ENCODE data around the gene POU2F2. TPM values are rescaled to one million over a fixed set of nuclear protein-coding genes. Genes with fewer than 3 reads are reported as not detected.

The POU2F2 gene
- polyA plus RNA-seq, 1 experiment, result 1.9 TPM

- Histone ChIP-seq H3K4me3 (ENCODE audit: low read depth, low read length) (peak overlapping the region; percentile 88; the same call in 1 of the 2 replicates), H3K27me3 (ENCODE audit: control insufficient read depth, insufficient read depth, low read length) (no peaks in the 10 kb centered on the region), H3K27ac (ENCODE audit: low read depth, low read length) (no peak overlapping the region), H3K9me3 (ENCODE audit: control insufficient read depth, insufficient read depth, low read length) (no peaks in the 10 kb centered on the region; the same call in 1 of the 2 replicates)
- TF ChIP-seq, protein P1, sequence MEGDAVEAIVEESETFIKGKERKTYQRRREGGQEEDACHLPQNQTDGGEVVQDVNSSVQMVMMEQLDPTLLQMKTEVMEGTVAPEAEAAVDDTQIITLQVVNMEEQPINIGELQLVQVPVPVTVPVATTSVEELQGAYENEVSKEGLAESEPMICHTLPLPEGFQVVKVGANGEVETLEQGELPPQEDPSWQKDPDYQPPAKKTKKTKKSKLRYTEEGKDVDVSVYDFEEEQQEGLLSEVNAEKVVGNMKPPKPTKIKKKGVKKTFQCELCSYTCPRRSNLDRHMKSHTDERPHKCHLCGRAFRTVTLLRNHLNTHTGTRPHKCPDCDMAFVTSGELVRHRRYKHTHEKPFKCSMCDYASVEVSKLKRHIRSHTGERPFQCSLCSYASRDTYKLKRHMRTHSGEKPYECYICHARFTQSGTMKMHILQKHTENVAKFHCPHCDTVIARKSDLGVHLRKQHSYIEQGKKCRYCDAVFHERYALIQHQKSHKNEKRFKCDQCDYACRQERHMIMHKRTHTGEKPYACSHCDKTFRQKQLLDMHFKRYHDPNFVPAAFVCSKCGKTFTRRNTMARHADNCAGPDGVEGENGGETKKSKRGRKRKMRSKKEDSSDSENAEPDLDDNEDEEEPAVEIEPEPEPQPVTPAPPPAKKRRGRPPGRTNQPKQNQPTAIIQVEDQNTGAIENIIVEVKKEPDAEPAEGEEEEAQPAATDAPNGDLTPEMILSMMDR (IDR thresholded peaks at IDR 0.05; ENCODE audit: low read depth, low read length), result no peak
- POLR2A ChIA-PET, result no interaction called here
- DNase-seq (ENCODE audit: low read depth, low spot score), result no peak
- CTCF ChIA-PET, result interaction anchor here (0.8 kb wide), 1 partner anchor 14 kb away, joined by 3 read pairs; no protein-coding TSS in a partner anchor
Observed at GRCh38 chr19:42078058-42078457, 54.2 kb downstream of the POU2F2 start.

GRCh38 chr19:42076380-42076944 is 55.8 kb downstream of the POU2F2 start:
- Histone ChIP-seq H3K27me3 (ENCODE audit: control insufficient read depth, insufficient read depth, low read length) (no peaks in the 10 kb centered on the region), H3K9me3 (ENCODE audit: control insufficient read depth, insufficient read depth, low read length) (no peaks in the 10 kb centered on the region; the same call in 1 of the 2 replicates), H3K4me3 (ENCODE audit: low read depth, low read length) (peak overlapping the region; percentile 88), H3K27ac (ENCODE audit: low read depth, low read length) (peak overlapping the region; percentile 21)
- TF ChIP-seq, protein P1 (IDR thresholded peaks at IDR 0.05; ENCODE audit: low read depth, low read length), result no peak
- CTCF ChIA-PET, result interaction anchor here (0.7 kb wide), 1 partner anchor 57 kb away, joined by 3 read pairs; no protein-coding TSS in a partner anchor
- DNase-seq (ENCODE audit: low read depth, low spot score), result no peak
- POLR2A ChIA-PET, result interaction anchor here (0.6 to 1.4 kb wide), 5 partner anchors 16 to 211 kb away, joined by 3 to 5 read pairs (median 3); partner anchors contain the start of gene RABAC1

- peak within 1 kb of the TSS; percentile 77 for H3K27ac ChIP-seq (ENCODE audit: low read depth, low read length)
- DNase-seq (ENCODE audit: low read depth, low spot score), result peak; percentile 98
- POLR2A ChIA-PET, result interaction anchor here (0.6 to 1.4 kb wide), 6 partner anchors 16 to 340 kb away, joined by 3 to 5 read pairs (median 3); partner anchors contain the start of gene RABAC1
- CTCF ChIA-PET, result no interaction called here
- H3K9me3 ChIP-seq (ENCODE audit: control insufficient read depth, insufficient read depth, low read length), result no peaks in the 10 kb centered on the region; the same call in 1 of the 2 replicates
- H3K4me3 ChIP-seq (ENCODE audit: low read depth, low read length), result peak within 1 kb of the TSS; percentile 88
- TF ChIP-seq, protein P1 (IDR thresholded peaks at IDR 0.05; ENCODE audit: low read depth, low read length), result no peak
- peaks cover 1% of the 10 kb centered on the region for H3K27me3 ChIP-seq (ENCODE audit: control insufficient read depth, insufficient read depth, low read length)
Observed at GRCh38 chr19:42075616-42076379, 56.4 kb downstream of the POU2F2 start, which contains the start of gene ZNF574. ZNF574 (plus strand) TSS chr19:42076166; CDS start chr19:42078607, 2,441 bp downstream.

GRCh38 chr19:42075364-42075615 is 57.0 kb downstream of the POU2F2 start:
- DNase-seq (ENCODE audit: low read depth, low spot score), result no peak
- ChIA-PET POLR2A (no interaction called here), CTCF (no interaction called here)
- TF ChIP-seq, protein P1 (IDR thresholded peaks at IDR 0.05; ENCODE audit: low read depth, low read length), result no peak
- Histone ChIP-seq H3K27me3 (ENCODE audit: control insufficient read depth, insufficient read depth, low read length) (peaks cover 6% of the 10 kb centered on the region), H3K9me3 (ENCODE audit: control insufficient read depth, insufficient read depth, low read length) (no peaks in the 10 kb centered on the region; the same call in 1 of the 2 replicates), H3K4me3 (ENCODE audit: low read depth, low read length) (peak overlapping the region; percentile 64), H3K27ac (ENCODE audit: low read depth, low read length) (peak overlapping the region; percentile 77)

Data from AG04450 (cell line).